ENCODE measurements around the gene SETD2.

The SETD2 gene

GRCh38 chr3:46979958-46980497, 183.9 kb downstream of the SETD2 start:
- peak; percentile 55 for DNase-seq

GRCh38 chr3:46978985-46979944, 184.6 kb downstream of the SETD2 start, which contains the start of gene NBEAL2:
Gene NBEAL2, plus strand, starts transcription at chr3:46979666. Its CDS starts 196 bp downstream, at chr3:46979862.
- DNase-seq: peak; percentile 99

- DNase-seq: no peak
These were observed 185.5 kb downstream of the SETD2 start for GRCh38 chr3:46978381-46978780.

- no peak for DNase-seq
These were observed 186.1 kb downstream of the SETD2 start for GRCh38 chr3:46977811-46978195.

GRCh38 chr3:46976326-46977190, 187.4 kb downstream of the SETD2 start, which contains the start of gene CCDC12:
Gene CCDC12, minus strand, starts transcription at chr3:46976745. Its CDS starts 13 bp downstream, at chr3:46976732.
- DNase-seq: peak; percentile 99

- DNase-seq: peak; percentile 52
These were observed 189.3 kb downstream of the SETD2 start for GRCh38 chr3:46974421-46975171.

GRCh38 chr3:46972396-46972795, 191.5 kb downstream of the SETD2 start:
- no peak for DNase-seq

- peak; percentile 85 for DNase-seq
These were observed 192.2 kb downstream of the SETD2 start for GRCh38 chr3:46971742-46972141.

GRCh38 chr3:46971151-46971550, 192.8 kb downstream of the SETD2 start:
- no peak for DNase-seq

- DNase-seq: no peak
These were observed 193.4 kb downstream of the SETD2 start for GRCh38 chr3:46970391-46971091.

GRCh38 chr3:46968783-46969428, 195.0 kb downstream of the SETD2 start:
- no peak for DNase-seq

- peak; percentile 38 for DNase-seq
These were observed 197.1 kb downstream of the SETD2 start for GRCh38 chr3:46966811-46967210.

All from hematopoietic multipotent progenitor cell treated with erythropoietin and hydrocortisone succinate and interleukin-3 and kit ligand, for 4 days (in vitro differentiated cells).